Neural cell (in vitro differentiated cells): ENCODE results near the gene ELSPBP1. TPM values are rescaled to one million over a fixed set of nuclear protein-coding genes. Genes with fewer than 3 reads are reported as not detected.

Source experiments
- H2AFZ ChIP-seq: fragments of 200-600, 300-800 bp; sonication (generic), shearing (Covaris generic); 2 replicates; pipeline ENCODE4 v1.6.0; 2014; ENCODE audit warnings: low read depth, mild to moderate bottlenecking, antibody characterized with exemption, low read length, moderate library complexity
- H3F3A ChIP-seq: fragments of 200-600 bp; shearing (Covaris generic); 2 replicates; pipeline ENCODE4 v1.6.1; 2016; ENCODE audit warnings: mild to moderate bottlenecking, moderate library complexity, mixed read lengths, antibody characterized with exemption, low read length; ENCODE audit not compliant: insufficient read depth, poor library complexity, severe bottlenecking
- H3K27ac ChIP-seq: fragments of 200-600, 300-800 bp; sonication (generic), shearing (Covaris generic); 2 replicates; pipeline ENCODE4 v1.5.1; 2014; ENCODE audit warnings: mild to moderate bottlenecking, low read length, moderate library complexity
- H3K27me3 ChIP-seq: fragments of 300-800, 200-600 bp; sonication (generic), shearing (Covaris generic); 2 replicates; pipeline ENCODE4 v1.6.0; 2014; ENCODE audit warnings: mild to moderate bottlenecking, low read depth, low read length, moderate library complexity; ENCODE audit not compliant: insufficient read depth
- H3K36me3 ChIP-seq: fragments of 300-800, 200-600 bp; sonication (generic), shearing (Covaris generic); 2 replicates; pipeline ENCODE4 v1.5.1; 2014; ENCODE audit warnings: mild to moderate bottlenecking, antibody characterized with exemption, low read length, moderate library complexity; ENCODE audit not compliant: insufficient read depth
- H3K4me2 ChIP-seq: fragments of 300-800, 200-600 bp; sonication (generic), shearing (Covaris generic); 2 replicates; pipeline ENCODE4 v1.6.0; 2014; ENCODE audit warnings: mild to moderate bottlenecking, low read length
- H3K4me3 ChIP-seq: fragments of 300-800, 200-600 bp; sonication (generic), shearing (Covaris generic); 2 replicates; pipeline ENCODE4 v1.5.1; 2014; ENCODE audit warnings: mild to moderate bottlenecking, low read length, moderate library complexity
- H3K79me2 ChIP-seq: fragments of 200-600 bp; shearing (Covaris generic); replicated peaks from 2 replicates; pipeline ENCODE4 v1.6.0; 2014; ENCODE audit warnings: mild to moderate bottlenecking, low read length, moderate library complexity; ENCODE audit not compliant: insufficient read depth
- H3K9ac ChIP-seq: fragments of 300-800, 200-600 bp; sonication (generic), shearing (Covaris generic); 2 replicates; pipeline ENCODE4 v1.6.1; 2016; ENCODE audit warnings: mild to moderate bottlenecking, low read length, mixed read lengths
- H3K9me2 ChIP-seq: fragments of 200-600 bp; shearing (Covaris generic); 2 replicates; pipeline ENCODE4 v1.6.1; 2016; ENCODE audit warnings: mild to moderate bottlenecking, low read length, mixed read lengths; ENCODE audit not compliant: insufficient read depth
- H3K9me3 ChIP-seq: fragments of 200-600, 300-800 bp; sonication (generic), shearing (Covaris generic); 2 replicates; pipeline ENCODE4 v1.6.1; 2016; ENCODE audit warnings: mild to moderate bottlenecking, mixed run types, low read length, moderate library complexity, mixed read lengths
- H4K20me1 ChIP-seq: fragments of 200-600 bp; shearing (Covaris generic); 2 replicates; pipeline ENCODE4 v1.6.1; 2016; ENCODE audit warnings: mild to moderate bottlenecking, mixed run types; ENCODE audit not compliant: insufficient read depth
- EP300 ChIP-seq: fragments of 450-650 bp; conservative IDR thresholded peaks from 2 replicates; pipeline ENCODE4 v1.6.1; 2014; ENCODE audit warnings: antibody characterized with exemption, mild to moderate bottlenecking, moderate library complexity; ENCODE audit not compliant: poor library complexity, severe bottlenecking
- EZH2 ChIP-seq: fragments of 200-600, 300-800 bp; shearing (Covaris generic), sonication (generic); IDR thresholded peaks from 2 replicates; pipeline ENCODE4 v1.6.1; 2014; ENCODE audit warnings: antibody characterized with exemption, low read length, borderline replicate concordance, mild to moderate bottlenecking; ENCODE audit not compliant: insufficient read depth, poor library complexity, severe bottlenecking
- MXI1 ChIP-seq: fragments of 450-650 bp; conservative IDR thresholded peaks from 2 replicates; pipeline ENCODE4 v1.6.1; 2014; ENCODE audit warnings: antibody characterized with exemption, mild to moderate bottlenecking; ENCODE audit not compliant: poor library complexity, severe bottlenecking
- POLR2AphosphoS5 ChIP-seq: IDR thresholded peaks from 2 replicates; pipeline ENCODE4 v1.6.1; 2012
- RAD21 ChIP-seq: fragments of 450-650 bp; conservative IDR thresholded peaks from 2 replicates; pipeline ENCODE4 v1.6.1; 2014; ENCODE audit warnings: antibody characterized with exemption, mild to moderate bottlenecking, moderate library complexity
- REST ChIP-seq: IDR thresholded peaks from 2 replicates; pipeline ENCODE4 v1.6.1; 2012; ENCODE audit warnings: borderline replicate concordance
- SMC3 ChIP-seq: fragments of 450-650 bp; conservative IDR thresholded peaks from 2 replicates; pipeline ENCODE4 v1.6.1; 2014; ENCODE audit warnings: antibody characterized with exemption, mild to moderate bottlenecking, moderate library complexity; ENCODE audit not compliant: poor library complexity
- TAF1 ChIP-seq: IDR thresholded peaks from 2 replicates; pipeline ENCODE4 v1.6.1; 2012; ENCODE audit warnings: low read depth
- polyA plus RNA-seq: library from polyadenylated mRNA; depleted of rRNA; stranded (reverse); fragments of >200 nt; gene quantifications from 2 replicates; pipeline ENCODE4 v1.2.3, GENCODE V29; 2014
- TF ChIP-seq, protein P1 (sequence below): fragments of 450-650 bp; IDR thresholded peaks from 2 replicates; pipeline ENCODE4 v1.5.1; 2014; ENCODE audit warnings: antibody characterized with exemption, mild to moderate bottlenecking, moderate library complexity; ENCODE audit not compliant: poor library complexity, severe bottlenecking

ELSPBP1 gene
- polyA plus RNA-seq, 1 donor from 2014 or later, result not detected

DNA sequence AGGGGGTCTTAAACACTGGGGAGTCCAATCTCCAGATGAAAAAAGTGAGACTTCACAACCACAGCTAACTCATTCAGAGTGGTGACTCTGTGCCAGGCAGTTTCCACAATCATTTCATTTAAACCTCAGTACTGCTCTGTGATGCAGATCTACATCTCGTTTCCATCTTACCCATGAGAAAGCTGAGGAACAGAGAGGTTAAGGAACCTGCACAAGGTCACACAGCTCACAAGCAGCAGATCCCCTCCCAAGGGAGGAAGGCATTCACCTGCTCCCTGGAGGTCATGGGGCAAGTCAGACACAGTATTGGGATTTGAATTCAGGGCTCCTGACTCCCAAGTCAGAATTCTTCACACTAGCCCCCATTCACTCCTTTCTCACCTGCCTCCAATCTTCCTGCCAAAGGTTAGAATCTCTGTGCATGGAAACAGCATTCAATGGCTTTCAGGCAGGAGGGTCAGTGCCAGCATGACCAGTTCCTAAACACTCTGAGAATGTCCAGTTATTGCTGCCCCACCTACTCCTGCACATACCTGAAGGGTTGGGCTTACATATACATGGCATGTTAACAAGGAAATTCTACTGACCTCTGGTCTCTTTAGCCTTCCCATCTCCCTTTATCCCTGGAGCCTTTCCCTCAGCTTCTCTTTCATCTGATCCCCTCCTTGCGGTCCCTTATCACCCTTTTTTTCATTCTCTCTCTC lies 47.6 kb downstream of the ELSPBP1 start:
- H4K20me1 ChIP-seq, result no peaks in the 10 kb centered on the region
- no peaks in the 10 kb centered on the region for H3K9me3 ChIP-seq
- TF ChIP-seq MXI1 (no peak), TAF1 (no peak), EZH2 (no peak), RAD21 (no peak), REST (no peak), SMC3 (no peak), POLR2AphosphoS5 (no peak), EP300 (no peak)
- TF ChIP-seq, protein P1, sequence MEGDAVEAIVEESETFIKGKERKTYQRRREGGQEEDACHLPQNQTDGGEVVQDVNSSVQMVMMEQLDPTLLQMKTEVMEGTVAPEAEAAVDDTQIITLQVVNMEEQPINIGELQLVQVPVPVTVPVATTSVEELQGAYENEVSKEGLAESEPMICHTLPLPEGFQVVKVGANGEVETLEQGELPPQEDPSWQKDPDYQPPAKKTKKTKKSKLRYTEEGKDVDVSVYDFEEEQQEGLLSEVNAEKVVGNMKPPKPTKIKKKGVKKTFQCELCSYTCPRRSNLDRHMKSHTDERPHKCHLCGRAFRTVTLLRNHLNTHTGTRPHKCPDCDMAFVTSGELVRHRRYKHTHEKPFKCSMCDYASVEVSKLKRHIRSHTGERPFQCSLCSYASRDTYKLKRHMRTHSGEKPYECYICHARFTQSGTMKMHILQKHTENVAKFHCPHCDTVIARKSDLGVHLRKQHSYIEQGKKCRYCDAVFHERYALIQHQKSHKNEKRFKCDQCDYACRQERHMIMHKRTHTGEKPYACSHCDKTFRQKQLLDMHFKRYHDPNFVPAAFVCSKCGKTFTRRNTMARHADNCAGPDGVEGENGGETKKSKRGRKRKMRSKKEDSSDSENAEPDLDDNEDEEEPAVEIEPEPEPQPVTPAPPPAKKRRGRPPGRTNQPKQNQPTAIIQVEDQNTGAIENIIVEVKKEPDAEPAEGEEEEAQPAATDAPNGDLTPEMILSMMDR, result no peak
- H3K27me3 ChIP-seq, result no peaks in the 10 kb centered on the region
- no peak overlapping the region for H3K4me3 ChIP-seq
- H3K27ac ChIP-seq, result no peak overlapping the region
- H3K79me2 ChIP-seq, result no peaks in the 10 kb centered on the region
- no peaks in the 10 kb centered on the region for H3K36me3 ChIP-seq
- no peak overlapping the region for H3K9ac ChIP-seq
- no peaks in the 10 kb centered on the region for H3K9me2 ChIP-seq
- H2AFZ ChIP-seq, result no peak overlapping the region
- no peak overlapping the region for H3K4me2 ChIP-seq
- no peaks in the 10 kb centered on the region for H3F3A ChIP-seq

DNA sequence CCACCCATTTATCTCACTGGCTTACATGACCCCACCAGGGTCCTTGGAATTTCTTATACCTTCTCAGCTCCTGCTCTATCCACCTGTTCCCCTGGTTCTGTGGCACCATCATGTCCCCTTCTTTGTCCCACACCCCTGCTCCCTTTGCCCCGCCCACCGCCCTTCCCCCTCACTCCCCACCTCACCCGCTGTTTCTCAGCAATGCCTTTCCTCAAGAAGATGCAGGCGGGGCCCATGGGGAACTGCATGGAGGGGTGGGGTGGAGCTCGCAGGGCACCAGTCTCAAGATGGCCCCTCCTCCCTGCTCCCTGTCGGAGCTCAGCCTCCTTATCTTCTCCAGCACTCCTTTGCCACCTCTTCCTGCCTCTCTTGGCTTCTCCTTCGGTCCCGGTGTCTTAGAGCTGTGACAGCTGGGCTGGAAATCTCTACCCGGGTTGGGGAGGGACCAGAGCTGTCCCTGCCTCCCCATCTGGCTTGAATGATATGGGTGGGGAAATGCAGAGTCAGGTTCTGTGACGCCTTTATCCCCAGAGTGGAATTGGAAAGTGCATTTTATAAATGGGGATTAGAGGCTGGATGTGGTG lies 49.3 kb downstream of the ELSPBP1 start, which contains the start of gene CABP5:
Gene CABP5 (minus strand): TSS at position 405 of the 584 bp plus-strand sequence. CDS start 157 bp downstream, at position 248.
- Histone ChIP-seq H2AFZ (no peak within 1 kb of the TSS), H3F3A (no peaks in the 10 kb centered on the region), H3K36me3 (no peaks in the 10 kb centered on the region), H3K27ac (no peak within 1 kb of the TSS), H3K4me2 (no peak within 1 kb of the TSS), H3K9me3 (no peaks in the 10 kb centered on the region), H3K9ac (no peak within 1 kb of the TSS), H3K9me2 (no peaks in the 10 kb centered on the region), H3K27me3 (no peaks in the 10 kb centered on the region), H4K20me1 (no peaks in the 10 kb centered on the region), H3K79me2 (no peaks in the 10 kb centered on the region), H3K4me3 (no peak within 1 kb of the TSS)
- TF ChIP-seq TAF1, result no peak
- TF ChIP-seq, protein P1, result no peak
- TF ChIP-seq POLR2AphosphoS5, result no peak
- TF ChIP-seq EZH2, result no peak
- TF ChIP-seq EP300, result no peak
- no peak for TF ChIP-seq SMC3
- TF ChIP-seq REST, result no peak
- no peak for TF ChIP-seq RAD21
